Immature natural killer cell (primary cell): ENCODE measurements around the gene TPST1. TPM values are rescaled to one million over a fixed set of nuclear protein-coding genes. Genes with fewer than 3 reads are reported as not detected.

Source experiments
- DNase-seq, 3 donors: peaks; one replicate each; pipeline ENCODE4 v3.0.0; 2022; ENCODE audit warnings: mixed read lengths in 1 of 3
- H3K27ac Mint-ChIP-seq, 6 donors: one replicate each; pipeline ENCODE4 v1.8.0; 2020; ENCODE audit warnings: mixed read lengths in 6 of 6, mild to moderate bottlenecking in 5 of 6, inconsistent platforms in 4 of 6, moderate library complexity in 3 of 6
- H3K27me3 Mint-ChIP-seq, 3 donors: one replicate each; pipeline ENCODE4 v1.8.0; 2020 to 2021; ENCODE audit warnings: low read depth in 3 of 3, mild to moderate bottlenecking in 3 of 3, mixed read lengths in 3 of 3, moderate library complexity in 3 of 3, inconsistent platforms in 1 of 3
- H3K36me3 Mint-ChIP-seq, 3 donors: one replicate each; pipeline ENCODE4 v1.8.0; 2020; ENCODE audit warnings: mixed read lengths in 3 of 3, inconsistent platforms in 2 of 3, mild to moderate bottlenecking in 2 of 3
- H3K4me1 Mint-ChIP-seq, 2 donors: one replicate each; pipeline ENCODE4 v1.8.0; 2020; ENCODE audit warnings: inconsistent platforms in 2 of 2, mild to moderate bottlenecking in 2 of 2, mixed read lengths in 2 of 2, moderate library complexity in 1 of 2
- H3K4me3 Mint-ChIP-seq, 5 donors: one replicate each; pipeline ENCODE4 v1.8.0; 2020; ENCODE audit warnings: mild to moderate bottlenecking in 5 of 5, mixed read lengths in 5 of 5, inconsistent platforms in 3 of 5, moderate library complexity in 3 of 5
- H3K9me3 Mint-ChIP-seq, 6 donors: one replicate each; pipeline ENCODE4 v1.8.0; 2020; ENCODE audit warnings: mild to moderate bottlenecking in 6 of 6, mixed read lengths in 6 of 6, inconsistent platforms in 4 of 6, moderate library complexity in 3 of 6
- polyA plus RNA-seq, 3 donors: library from polyadenylated mRNA; unstranded; fragments of 300-500 nt; fragmentation: Illumina TruSeq; gene quantifications; one replicate each; pipeline ENCODE4 v1.2.3, GENCODE V29; 2021

Gene TPST1
- polyA plus RNA-seq, 3 donors from 2014 or later: 2.4 to 3.9 (median 3.2) TPM

GRCh38 chr7:66236713-66237303, 31.7 kb downstream of the TPST1 start:
- Mint-ChIP-seq H3K9me3 (peaks cover 0 to 6% (median 0%) of the 10 kb centered on the region in 6 donors), H3K27me3 (peaks cover 2 to 10% (median 2%) of the 10 kb centered on the region in 3 donors), H3K36me3 (peaks cover 0 to 5% (median 4%) of the 10 kb centered on the region in 3 donors), H3K27ac (no peak overlapping the region), H3K4me3 (no peak overlapping the region), H3K4me1 (no peaks in the 10 kb centered on the region)
- DNase-seq: no peak

GRCh38 chr7:66237906-66238772, 33.0 kb downstream of the TPST1 start:
- Mint-ChIP-seq H3K27me3 (peaks cover 2 to 5% (median 2%) of the 10 kb centered on the region in 3 donors), H3K36me3 (peaks cover 0 to 4% (median under 1%) of the 10 kb centered on the region in 3 donors), H3K4me1 (no peaks in the 10 kb centered on the region), H3K27ac (no peak overlapping the region), H3K9me3 (peaks cover 0 to 2% (median 0%) of the 10 kb centered on the region in 6 donors), H3K4me3 (no peak overlapping the region)
- DNase-seq: no peak

GRCh38 chr7:66238773-66239466, 33.8 kb downstream of the TPST1 start:
- Mint-ChIP-seq H3K4me1 (no peaks in the 10 kb centered on the region), H3K36me3 (peaks cover 0 to 4% (median 0%) of the 10 kb centered on the region in 3 donors), H3K9me3 (peaks cover 0 to 2% (median 0%) of the 10 kb centered on the region in 6 donors), H3K27ac (no peak overlapping the region), H3K4me3 (no peak overlapping the region), H3K27me3 (peaks cover 0 to 2% (median 2%) of the 10 kb centered on the region in 3 donors)
- no peak for DNase-seq

- H3K4me3 Mint-ChIP-seq: no peak overlapping the region
- H3K27me3 Mint-ChIP-seq: peaks cover 0 to 2% (median 0%) of the 10 kb centered on the region in 3 donors
- no peaks in the 10 kb centered on the region for H3K4me1 Mint-ChIP-seq
- no peak for DNase-seq
- H3K36me3 Mint-ChIP-seq: peaks cover 0 to 4% (median 0%) of the 10 kb centered on the region in 3 donors
- no peaks in the 10 kb centered on the region for H3K9me3 Mint-ChIP-seq
- H3K27ac Mint-ChIP-seq: no peak overlapping the region
These were observed 34.3 kb downstream of the TPST1 start for GRCh38 chr7:66239467-66239856.

GRCh38 chr7:66245008-66245407, 39.9 kb downstream of the TPST1 start:
- no peak overlapping the region for H3K27ac Mint-ChIP-seq
- no peaks in the 10 kb centered on the region for H3K9me3 Mint-ChIP-seq
- peaks cover 0 to 3% (median 0%) of the 10 kb centered on the region in 3 donors for H3K36me3 Mint-ChIP-seq
- no peaks in the 10 kb centered on the region for H3K4me1 Mint-ChIP-seq
- DNase-seq: no peak
- H3K27me3 Mint-ChIP-seq: no peaks in the 10 kb centered on the region
- no peak overlapping the region for H3K4me3 Mint-ChIP-seq

GRCh38 chr7:66246554-66247171, 41.5 kb downstream of the TPST1 start:
- H3K9me3 Mint-ChIP-seq: no peaks in the 10 kb centered on the region
- peaks cover 0 to 4% (median 0%) of the 10 kb centered on the region in 3 donors for H3K36me3 Mint-ChIP-seq
- no peaks in the 10 kb centered on the region for H3K4me1 Mint-ChIP-seq
- DNase-seq: no peak
- H3K27me3 Mint-ChIP-seq: no peaks in the 10 kb centered on the region
- H3K27ac Mint-ChIP-seq: no peak overlapping the region
- no peak overlapping the region for H3K4me3 Mint-ChIP-seq

- no peak for DNase-seq
- Mint-ChIP-seq H3K27me3 (no peaks in the 10 kb centered on the region), H3K36me3 (peaks cover 0 to 4% (median 0%) of the 10 kb centered on the region in 3 donors), H3K4me3 (no peak overlapping the region), H3K9me3 (no peaks in the 10 kb centered on the region), H3K27ac (no peak overlapping the region), H3K4me1 (no peaks in the 10 kb centered on the region)
These were observed 42.4 kb downstream of the TPST1 start for GRCh38 chr7:66247380-66248078.

- no peaks in the 10 kb centered on the region for H3K27me3 Mint-ChIP-seq
- no peaks in the 10 kb centered on the region for H3K9me3 Mint-ChIP-seq
- H3K4me1 Mint-ChIP-seq: no peaks in the 10 kb centered on the region
- no peak overlapping the region for H3K27ac Mint-ChIP-seq
- no peak for DNase-seq
- H3K36me3 Mint-ChIP-seq: peaks cover 0 to 8% (median 0%) of the 10 kb centered on the region in 3 donors
- no peak overlapping the region for H3K4me3 Mint-ChIP-seq
These were observed 45.6 kb downstream of the TPST1 start for GRCh38 chr7:66250711-66251110.

GRCh38 chr7:66255534-66256100, 50.5 kb downstream of the TPST1 start:
- Mint-ChIP-seq H3K4me3 (no peak overlapping the region), H3K36me3 (peaks cover 0 to 4% (median 0%) of the 10 kb centered on the region in 3 donors), H3K27me3 (no peaks in the 10 kb centered on the region), H3K27ac (no peak overlapping the region), H3K9me3 (no peaks in the 10 kb centered on the region), H3K4me1 (peaks cover 6 to 9% of the 10 kb centered on the region in 2 donors)
- no peak for DNase-seq

GRCh38 chr7:66256281-66256680, 51.1 kb downstream of the TPST1 start:
- Mint-ChIP-seq H3K4me3 (no peak overlapping the region), H3K4me1 (peaks cover 6 to 9% of the 10 kb centered on the region in 2 donors), H3K9me3 (no peaks in the 10 kb centered on the region), H3K27me3 (no peaks in the 10 kb centered on the region), H3K27ac (no peak overlapping the region), H3K36me3 (peaks cover 0 to 4% (median 0%) of the 10 kb centered on the region in 3 donors)
- DNase-seq: no peak

GRCh38 chr7:66257481-66257880, 52.3 kb downstream of the TPST1 start:
- no peaks in the 10 kb centered on the region for H3K27me3 Mint-ChIP-seq
- peaks cover 0 to 4% (median 0%) of the 10 kb centered on the region in 3 donors for H3K36me3 Mint-ChIP-seq
- H3K4me1 Mint-ChIP-seq: peaks cover 6 to 9% of the 10 kb centered on the region in 2 donors
- no peak overlapping the region for H3K4me3 Mint-ChIP-seq
- H3K27ac Mint-ChIP-seq: no peak overlapping the region
- H3K9me3 Mint-ChIP-seq: no peaks in the 10 kb centered on the region
- DNase-seq: no peak

GRCh38 chr7:66258409-66258808, 53.3 kb downstream of the TPST1 start:
- no peaks in the 10 kb centered on the region for H3K27me3 Mint-ChIP-seq
- DNase-seq: no peak
- H3K27ac Mint-ChIP-seq: no peak overlapping the region
- H3K4me1 Mint-ChIP-seq: peaks cover 6 to 9% of the 10 kb centered on the region in 2 donors
- H3K9me3 Mint-ChIP-seq: peaks cover 0 to 2% (median under 1%) of the 10 kb centered on the region in 6 donors
- no peak overlapping the region for H3K4me3 Mint-ChIP-seq
- H3K36me3 Mint-ChIP-seq: peaks cover 0 to 1% (median under 1%) of the 10 kb centered on the region in 3 donors

- peaks cover 8 to 10% (median 10%) of the 10 kb centered on the region in 3 donors for H3K36me3 Mint-ChIP-seq
- no peaks in the 10 kb centered on the region for H3K27me3 Mint-ChIP-seq
- H3K4me3 Mint-ChIP-seq: no peak overlapping the region
- peaks cover 10 to 33% (median 21%) of the 10 kb centered on the region in 6 donors for H3K9me3 Mint-ChIP-seq
- H3K27ac Mint-ChIP-seq: no peak overlapping the region
- DNase-seq: no peak
- H3K4me1 Mint-ChIP-seq: peaks cover 6 to 9% of the 10 kb centered on the region in 2 donors
These were observed 56.8 kb downstream of the TPST1 start for GRCh38 chr7:66261941-66262340.
